Measurements from ENCODE around the gene CHRNE. TPM values are rescaled to one million over a fixed set of nuclear protein-coding genes. Genes with fewer than 3 reads are reported as not detected.

CHRNE gene
- polyA plus RNA-seq, 1 donor (not counting 4 experiments of a cell fraction or from before 2014, with no cell fraction given) = 0.04 TPM

DNA sequence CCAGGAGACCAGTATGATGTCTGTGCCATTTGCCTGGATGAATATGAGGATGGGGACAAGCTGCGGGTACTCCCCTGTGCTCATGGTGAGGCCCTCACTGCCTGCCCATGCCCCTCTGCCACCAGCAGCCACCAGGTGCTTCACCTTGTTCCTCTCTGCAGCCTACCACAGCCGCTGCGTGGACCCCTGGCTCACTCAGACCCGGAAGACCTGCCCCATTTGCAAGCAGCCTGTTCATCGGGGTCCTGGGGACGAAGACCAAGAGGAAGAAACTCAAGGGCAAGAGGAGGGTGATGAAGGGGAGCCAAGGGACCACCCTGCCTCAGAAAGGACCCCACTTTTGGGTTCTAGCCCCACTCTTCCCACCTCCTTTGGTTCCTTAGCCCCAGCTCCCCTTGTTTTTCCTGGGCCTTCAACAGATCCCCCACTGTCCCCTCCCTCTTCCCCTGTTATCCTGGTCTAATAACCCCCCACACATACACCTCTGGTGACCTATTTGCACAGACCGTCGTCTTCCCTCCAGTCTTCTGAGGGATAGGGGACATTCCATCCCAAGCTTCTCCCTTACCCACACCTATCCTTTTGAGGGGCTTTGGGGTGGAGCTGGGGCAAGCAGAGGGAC, 41.8 kb upstream of the CHRNE start:
- H3K4me3 ChIP-seq (ENCODE audit: control insufficient read depth in 2 of 3, extremely low read depth in 1 of 3, insufficient read depth in 2 of 3, low read depth in 1 of 3, low read length in 3 of 3) = peak overlapping the region in 2 of 3 experiments; percentile 25 to 97
- H3K36me3 ChIP-seq (ENCODE audit: control insufficient read depth in 2 of 2, extremely low read depth in 1 of 2, insufficient read depth in 2 of 2, low read length in 2 of 2) = peaks cover 27 to 34% of the 10 kb centered on the region in 2 experiments
- no peak for DNase-seq (ENCODE audit: low read depth, low spot score)
- dilution Hi-C loops (cut with MboI; ENCODE audit: extremely low pct_ligation_motif_present, low sequenced_read_pairs) = loop anchor here (10.0 kb wide), 1 partner anchor 60 kb away; no protein-coding TSS in a partner anchor
- H4K20me1 ChIP-seq (ENCODE audit: control insufficient read depth, extremely low read depth, insufficient read depth, low read length) = peaks cover 15% of the 10 kb centered on the region
- H3K9me3 ChIP-seq (ENCODE audit: control insufficient read depth, low read depth, low read length) = no peaks in the 10 kb centered on the region
- TF ChIP-seq, protein P1, sequence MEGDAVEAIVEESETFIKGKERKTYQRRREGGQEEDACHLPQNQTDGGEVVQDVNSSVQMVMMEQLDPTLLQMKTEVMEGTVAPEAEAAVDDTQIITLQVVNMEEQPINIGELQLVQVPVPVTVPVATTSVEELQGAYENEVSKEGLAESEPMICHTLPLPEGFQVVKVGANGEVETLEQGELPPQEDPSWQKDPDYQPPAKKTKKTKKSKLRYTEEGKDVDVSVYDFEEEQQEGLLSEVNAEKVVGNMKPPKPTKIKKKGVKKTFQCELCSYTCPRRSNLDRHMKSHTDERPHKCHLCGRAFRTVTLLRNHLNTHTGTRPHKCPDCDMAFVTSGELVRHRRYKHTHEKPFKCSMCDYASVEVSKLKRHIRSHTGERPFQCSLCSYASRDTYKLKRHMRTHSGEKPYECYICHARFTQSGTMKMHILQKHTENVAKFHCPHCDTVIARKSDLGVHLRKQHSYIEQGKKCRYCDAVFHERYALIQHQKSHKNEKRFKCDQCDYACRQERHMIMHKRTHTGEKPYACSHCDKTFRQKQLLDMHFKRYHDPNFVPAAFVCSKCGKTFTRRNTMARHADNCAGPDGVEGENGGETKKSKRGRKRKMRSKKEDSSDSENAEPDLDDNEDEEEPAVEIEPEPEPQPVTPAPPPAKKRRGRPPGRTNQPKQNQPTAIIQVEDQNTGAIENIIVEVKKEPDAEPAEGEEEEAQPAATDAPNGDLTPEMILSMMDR (optimal IDR thresholded peaks at IDR 0.05 in 1 of 3, IDR thresholded peaks at IDR 0.05 in 1 of 3, conservative IDR thresholded peaks at IDR 0.05 in 1 of 3; ENCODE audit: extremely low read depth in 1 of 3, insufficient read depth in 2 of 3, low read length in 3 of 3) = no peak
- no peak for TF ChIP-seq EZH2 (IDR thresholded peaks at IDR 0.05; ENCODE audit: low read length)
- FAIRE-seq = no peak
- no peak overlapping the region for H2AFZ ChIP-seq (ENCODE audit: control insufficient read depth, low read length)
- H3K27me3 ChIP-seq (ENCODE audit: control insufficient read depth, extremely low read depth, insufficient read depth, low read length) = no peaks in the 10 kb centered on the region
- H3K27ac ChIP-seq (ENCODE audit: control insufficient read depth, insufficient read depth, low read length) = peak overlapping the region; percentile 91
- H3K4me1 ChIP-seq (ENCODE audit: control insufficient read depth, extremely low read depth, insufficient read depth, low read length) = peaks cover 39% of the 10 kb centered on the region
- no peaks in the 10 kb centered on the region for H3K9me1 ChIP-seq (ENCODE audit: control insufficient read depth, extremely low read depth, insufficient read depth, low read length)
- H3K9ac ChIP-seq (ENCODE audit: control insufficient read depth, extremely low read depth, insufficient read depth, low read length) = peak overlapping the region; percentile 94
- H3K4me2 ChIP-seq (ENCODE audit: control insufficient read depth, extremely low read depth, insufficient read depth, low read depth, low read length) = peak overlapping the region; percentile 100
- peaks cover 61% of the 10 kb centered on the region for H3K79me2 ChIP-seq (ENCODE audit: control insufficient read depth, insufficient read depth, low read length)

DNA sequence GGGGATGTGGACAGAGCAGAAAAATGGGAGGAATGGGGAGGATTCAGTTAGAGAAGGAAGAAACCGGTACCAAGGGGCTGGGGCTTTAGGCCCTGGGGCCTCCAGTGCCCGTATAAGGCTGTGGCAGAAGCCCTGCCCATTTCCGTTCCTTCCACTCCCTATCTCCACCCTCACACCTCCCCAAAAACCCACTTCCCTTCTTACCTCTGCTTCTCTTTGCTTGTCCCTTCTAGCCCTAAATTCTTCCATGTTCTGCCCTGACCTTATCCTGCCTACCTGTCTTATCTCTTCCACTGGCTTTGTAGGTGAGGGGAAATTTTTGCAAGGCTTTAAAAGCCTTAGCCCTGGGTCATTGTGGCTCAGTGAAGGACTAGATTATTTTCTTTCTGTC, 41.3 kb upstream of the CHRNE start:
- Histone ChIP-seq H3K9ac (ENCODE audit: control insufficient read depth, extremely low read depth, insufficient read depth, low read length) (peak overlapping the region; percentile 94), H3K36me3 (ENCODE audit: control insufficient read depth in 2 of 2, extremely low read depth in 1 of 2, insufficient read depth in 2 of 2, low read length in 2 of 2) (peaks cover 27 to 34% of the 10 kb centered on the region in 2 experiments), H3K4me2 (ENCODE audit: control insufficient read depth, extremely low read depth, insufficient read depth, low read depth, low read length) (peak overlapping the region; percentile 100), H3K4me1 (ENCODE audit: control insufficient read depth, extremely low read depth, insufficient read depth, low read length) (peaks cover 39% of the 10 kb centered on the region), H3K27ac (ENCODE audit: control insufficient read depth, insufficient read depth, low read length) (peak overlapping the region; percentile 91), H3K9me1 (ENCODE audit: control insufficient read depth, extremely low read depth, insufficient read depth, low read length) (no peaks in the 10 kb centered on the region), H3K79me2 (ENCODE audit: control insufficient read depth, insufficient read depth, low read length) (peaks cover 65% of the 10 kb centered on the region), H2AFZ (ENCODE audit: control insufficient read depth, low read length) (no peak overlapping the region), H3K9me3 (ENCODE audit: control insufficient read depth, low read depth, low read length) (no peaks in the 10 kb centered on the region), H4K20me1 (ENCODE audit: control insufficient read depth, extremely low read depth, insufficient read depth, low read length) (peaks cover 15% of the 10 kb centered on the region), H3K27me3 (ENCODE audit: control insufficient read depth, extremely low read depth, insufficient read depth, low read length) (no peaks in the 10 kb centered on the region), H3K4me3 (ENCODE audit: control insufficient read depth in 2 of 3, extremely low read depth in 1 of 3, insufficient read depth in 2 of 3, low read depth in 1 of 3, low read length in 3 of 3) (peak overlapping the region in 2 of 3 experiments; percentile 25 to 97)
- dilution Hi-C loops (cut with MboI; ENCODE audit: extremely low pct_ligation_motif_present, low sequenced_read_pairs) = loop anchor here (10.0 kb wide), 1 partner anchor 61 kb away; no protein-coding TSS in a partner anchor
- TF ChIP-seq, protein P1 (optimal IDR thresholded peaks at IDR 0.05 in 1 of 3, IDR thresholded peaks at IDR 0.05 in 1 of 3, conservative IDR thresholded peaks at IDR 0.05 in 1 of 3; ENCODE audit: extremely low read depth in 1 of 3, insufficient read depth in 2 of 3, low read length in 3 of 3) = no peak
- no peak for TF ChIP-seq EZH2 (IDR thresholded peaks at IDR 0.05; ENCODE audit: low read length)
- FAIRE-seq = peak; percentile 56
- no peak for DNase-seq (ENCODE audit: low read depth, low spot score)

Data from keratinocyte (primary cell).